Sigmoid colon (tissue), 7 donors: ENCODE measurements around the gene HELZ2. TPM values are rescaled to one million over a fixed set of nuclear protein-coding genes. Genes with fewer than 3 reads are reported as not detected.

ENCODE experiments used
- DNase-seq: peaks from one replicate; pipeline ENCODE4 v3.0.0-alpha.2; 2019
- H3K27ac ChIP-seq, 4 donors: fragments of 200-600 bp; sonication (generic); one replicate each; pipeline ENCODE4 v1.5.1; 2016 to 2019; ENCODE audit warnings: mild to moderate bottlenecking in 1 of 4
- H3K27me3 ChIP-seq, 3 donors: fragments of 200-600 bp; sonication (generic); one replicate each; pipeline ENCODE4 v1.5.1; 2019; ENCODE audit warnings: mild to moderate bottlenecking in 1 of 3
- H3K36me3 ChIP-seq, 4 donors: fragments of 200-600 bp; sonication (generic); one replicate each; pipeline ENCODE4 v1.5.1; 2016 to 2019
- H3K4me1 ChIP-seq, 4 donors: fragments of 200-600 bp; sonication (generic); one replicate each; pipeline ENCODE4 v1.5.1; 2017 to 2019
- H3K4me3 ChIP-seq, 4 donors: fragments of 200-600 bp; sonication (generic); one replicate each; pipeline ENCODE4 v1.5.1; 2017 to 2019; ENCODE audit warnings: mild to moderate bottlenecking in 2 of 4, moderate library complexity in 1 of 4
- H3K9me3 ChIP-seq, 4 donors: fragments of 200-600 bp in 3 of 4; sonication (generic) in 3 of 4; one replicate each; pipeline versions ENCODE4 v1.5.1 to v1.6.1; 2013 to 2019
- EP300 ChIP-seq, 4 donors: sonication (generic); formaldehyde crosslinking; IDR thresholded peaks; one replicate each; pipeline ENCODE4 v1.6.1; 2017; ENCODE audit warnings: antibody characterized with exemption in 4 of 4
- POLR2A ChIP-seq, 2 donors: fragments of 450-650 bp; IDR thresholded peaks; one replicate each; pipeline ENCODE4 v1.6.1; 2016; ENCODE audit warnings: antibody characterized with exemption in 2 of 2, mild to moderate bottlenecking in 2 of 2, moderate library complexity in 2 of 2
- POLR2AphosphoS5 ChIP-seq, 4 donors: sonication (generic); formaldehyde crosslinking; IDR thresholded peaks; one replicate each; pipeline ENCODE4 v1.6.1; 2017; ENCODE audit warnings: antibody characterized with exemption in 4 of 4
- WGBS, 2 donors: extraction: QIAGEN DNeasy Blood & Tissue Kit; methylation state at CpG; one replicate each; pipeline ENCODE4 v1.1.7; 2013; 5-methylcytosine and 5-hydroxymethylcytosine counted together
- intact Hi-C: fragments of 100-400 bp; cut with DNase I; formaldehyde crosslinking; loops from one replicate; pipeline ENCODE4 v1.15.1; 2023
- polyA plus RNA-seq, 3 donors: library from polyadenylated mRNA; stranded (reverse); fragments of 200-250 nt; gene quantifications; one replicate each; pipeline ENCODE4 v1.2.3, GENCODE V29; 2013
- total RNA-seq, 4 donors: library from RNA; depleted of rRNA; stranded (reverse); fragments of >200 nt; gene quantifications; one replicate each; pipeline ENCODE4 v1.1.0, GENCODE V29; 2016
- TF ChIP-seq, protein P1 (sequence below), 4 experiments: fragments of 450-650 bp in 3 of 4; fragments of 200-600 bp in 1 of 4; IDR thresholded peaks; one replicate each; pipeline ENCODE4 v1.5.1; 2016 to 2019; ENCODE audit warnings: antibody characterized with exemption in 4 of 4, mild to moderate bottlenecking in 3 of 4, moderate library complexity in 2 of 4
- donor health status: healthy with polysubstance abuse.
- donor health status: Bipolar disorder and iron deficiency.
- donor health status: healthy.

The HELZ2 gene
- total and polyA plus RNA-seq, 7 donors, result 1.2 to 48.1 (median 13.6) TPM

- H3K27ac ChIP-seq, result no peak overlapping the region
- intact Hi-C loops, result loop anchor here (2.0 kb wide), 1 partner anchor 435 kb away; no protein-coding TSS in a partner anchor
- 86 to 90% methylated on average over 29 of the region's 29 CpGs for WGBS, 2 donors
Observed at GRCh38 chr20:63539441-63540370, 34.3 kb downstream of the HELZ2 start.

GRCh38 chr20:63539092-63539430, 35.0 kb downstream of the HELZ2 start:
- no peak overlapping the region for H3K4me3 ChIP-seq
- H3K27me3 ChIP-seq, result peaks cover 13 to 37% (median 30%) of the 10 kb centered on the region in 3 donors

More at GRCh38 chr20:63539441-63540370, 34.3 kb downstream of the HELZ2 start:
- no peak for TF ChIP-seq POLR2A (IDR thresholded peaks at IDR 0.05)
- TF ChIP-seq, protein P1, sequence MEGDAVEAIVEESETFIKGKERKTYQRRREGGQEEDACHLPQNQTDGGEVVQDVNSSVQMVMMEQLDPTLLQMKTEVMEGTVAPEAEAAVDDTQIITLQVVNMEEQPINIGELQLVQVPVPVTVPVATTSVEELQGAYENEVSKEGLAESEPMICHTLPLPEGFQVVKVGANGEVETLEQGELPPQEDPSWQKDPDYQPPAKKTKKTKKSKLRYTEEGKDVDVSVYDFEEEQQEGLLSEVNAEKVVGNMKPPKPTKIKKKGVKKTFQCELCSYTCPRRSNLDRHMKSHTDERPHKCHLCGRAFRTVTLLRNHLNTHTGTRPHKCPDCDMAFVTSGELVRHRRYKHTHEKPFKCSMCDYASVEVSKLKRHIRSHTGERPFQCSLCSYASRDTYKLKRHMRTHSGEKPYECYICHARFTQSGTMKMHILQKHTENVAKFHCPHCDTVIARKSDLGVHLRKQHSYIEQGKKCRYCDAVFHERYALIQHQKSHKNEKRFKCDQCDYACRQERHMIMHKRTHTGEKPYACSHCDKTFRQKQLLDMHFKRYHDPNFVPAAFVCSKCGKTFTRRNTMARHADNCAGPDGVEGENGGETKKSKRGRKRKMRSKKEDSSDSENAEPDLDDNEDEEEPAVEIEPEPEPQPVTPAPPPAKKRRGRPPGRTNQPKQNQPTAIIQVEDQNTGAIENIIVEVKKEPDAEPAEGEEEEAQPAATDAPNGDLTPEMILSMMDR (IDR thresholded peaks at IDR 0.05), result no peak
- no peak for TF ChIP-seq POLR2AphosphoS5 (IDR thresholded peaks at IDR 0.05)
- TF ChIP-seq EP300 (IDR thresholded peaks at IDR 0.05), result no peak
- Histone ChIP-seq H3K36me3 (no peaks in the 10 kb centered on the region), H3K27me3 (peaks cover 7 to 37% (median 23%) of the 10 kb centered on the region in 3 donors), H3K9me3 (no peaks in the 10 kb centered on the region), H3K4me3 (no peak overlapping the region), H3K4me1 (peaks cover 0 to 11% (median 9%) of the 10 kb centered on the region in 4 donors)
- DNase-seq, result no peak

GRCh38 chr20:63538204-63539091, 35.6 kb downstream of the HELZ2 start:
- WGBS, 2 donors, result 8 to 39% methylated on average over 27 of the region's 27 CpGs
- TF ChIP-seq POLR2A (IDR thresholded peaks at IDR 0.05), result no peak
- TF ChIP-seq, protein P1 (IDR thresholded peaks at IDR 0.05), result no peak
- TF ChIP-seq EP300 (IDR thresholded peaks at IDR 0.05), result no peak
- no peak for TF ChIP-seq POLR2AphosphoS5 (IDR thresholded peaks at IDR 0.05)

More at GRCh38 chr20:63539092-63539430, 35.0 kb downstream of the HELZ2 start:
- no peak for TF ChIP-seq POLR2A (IDR thresholded peaks at IDR 0.05)
- no peak for TF ChIP-seq POLR2AphosphoS5 (IDR thresholded peaks at IDR 0.05)
- TF ChIP-seq, protein P1 (IDR thresholded peaks at IDR 0.05), result no peak
- no peak for TF ChIP-seq EP300 (IDR thresholded peaks at IDR 0.05)
- no peaks in the 10 kb centered on the region for H3K36me3 ChIP-seq
- peaks cover 0 to 11% (median 9%) of the 10 kb centered on the region in 4 donors for H3K4me1 ChIP-seq
- 18 to 59% methylated on average over 12 of the region's 12 CpGs for WGBS, 2 donors
- no peaks in the 10 kb centered on the region for H3K9me3 ChIP-seq
- no peak for DNase-seq
- intact Hi-C loops, result loop anchor here (2.0 kb wide), 1 partner anchor 436 kb away; no protein-coding TSS in a partner anchor
- no peak overlapping the region for H3K27ac ChIP-seq

GRCh38 chr20:63537525-63538203, 36.4 kb downstream of the HELZ2 start:
- H3K27ac ChIP-seq, result peak overlapping the region in 3 of 4 donors; percentile 26 to 46 (median 31)
- 2 to 6% methylated on average over 34 of the region's 34 CpGs for WGBS, 2 donors
- no peaks in the 10 kb centered on the region for H3K36me3 ChIP-seq
- TF ChIP-seq POLR2A (IDR thresholded peaks at IDR 0.05), result peak in 1 of 2 donors; percentile 64
- TF ChIP-seq, protein P1 (IDR thresholded peaks at IDR 0.05), result peak; percentile 89 to 98 (median 95)
- TF ChIP-seq EP300 (IDR thresholded peaks at IDR 0.05), result no peak
- peak in 1 of 4 donors; percentile 37 for TF ChIP-seq POLR2AphosphoS5 (IDR thresholded peaks at IDR 0.05)
- intact Hi-C loops, result loop anchor here (1.0 to 2.0 kb wide), 3 partner anchors 36 to 437 kb away; no protein-coding TSS in a partner anchor
- peak; percentile 90 for DNase-seq
- H3K4me1 ChIP-seq, result peaks cover 0 to 11% (median 9%) of the 10 kb centered on the region in 4 donors
- H3K27me3 ChIP-seq, result peaks cover 13 to 49% (median 41%) of the 10 kb centered on the region in 3 donors
- no peaks in the 10 kb centered on the region for H3K9me3 ChIP-seq
- H3K4me3 ChIP-seq, result peak overlapping the region in 3 of 4 donors; percentile 20 to 34 (median 26)

More at GRCh38 chr20:63538204-63539091, 35.6 kb downstream of the HELZ2 start:
- Histone ChIP-seq H3K36me3 (no peaks in the 10 kb centered on the region), H3K4me1 (peaks cover 0 to 11% (median 9%) of the 10 kb centered on the region in 4 donors), H3K4me3 (peak overlapping the region in 3 of 4 donors; percentile 20 to 34 (median 26)), H3K27ac (peak overlapping the region in 2 of 4 donors; percentile 20 to 29), H3K27me3 (peaks cover 13 to 41% (median 36%) of the 10 kb centered on the region in 3 donors), H3K9me3 (no peaks in the 10 kb centered on the region)
- intact Hi-C loops, result loop anchor here (1.0 to 2.0 kb wide), 3 partner anchors 35 to 436 kb away; no protein-coding TSS in a partner anchor
- no peak for DNase-seq
